ENCODE measurements around the gene ADCY4.

The ADCY4 gene

GRCh38 chr14:24274101-24274543 is 60.7 kb downstream of the ADCY4 start:
- DNase-seq (ENCODE audit: low read depth): no peak

GRCh38 chr14:24273422-24273998 is 61.4 kb downstream of the ADCY4 start:
- no peak for DNase-seq (ENCODE audit: low read depth)

GRCh38 chr14:24272467-24272866 is 62.4 kb downstream of the ADCY4 start:
- DNase-seq (ENCODE audit: low read depth): no peak

- DNase-seq (ENCODE audit: low read depth): no peak
Measured at GRCh38 chr14:24271834-24272263, 63.0 kb downstream of the ADCY4 start.

- DNase-seq (ENCODE audit: low read depth): peak; percentile 87
Measured at GRCh38 chr14:24271134-24271833, 63.6 kb downstream of the ADCY4 start, which contains the start of gene RABGGTA. TSS of gene RABGGTA (minus strand) at chr14:24271597. CDS start at chr14:24271115, 482 bp downstream.

GRCh38 chr14:24270537-24271133 is 64.2 kb downstream of the ADCY4 start:
- no peak for DNase-seq (ENCODE audit: low read depth)

GRCh38 chr14:24269910-24270536 is 64.8 kb downstream of the ADCY4 start:
- no peak for DNase-seq (ENCODE audit: low read depth)

- no peak for DNase-seq (ENCODE audit: low read depth)
Measured at GRCh38 chr14:24269368-24269767, 65.5 kb downstream of the ADCY4 start.
